ENCODE data around the gene TRIM66. TPM values are rescaled to one million over a fixed set of nuclear protein-coding genes. Genes with fewer than 3 reads are reported as not detected.

Gene TRIM66
- total RNA-seq, 2 donors from 2014 or later, result 11.2 to 37.2 TPM

- DNase-seq (peak in 1 of 4 donors; percentile 25), ATAC-seq (peak; percentile 3)
- WGBS, 2 donors, result 57 to 67% methylated on average over 5 of the region's 5 CpGs
- no peaks in the 10 kb centered on the region for H3K9me3 ChIP-seq
- H3K4me3 ChIP-seq, result no peak overlapping the region
- H3K27ac ChIP-seq, result peak overlapping the region; percentile 69 to 87 (median 75)
- peaks cover 5 to 13% of the 10 kb centered on the region in 2 donors for H3K36me3 ChIP-seq (replicated peaks in 1 of 2; ENCODE audit: insufficient read depth in 1 of 2, low read depth in 2 of 2)
- no peaks in the 10 kb centered on the region for H3K27me3 ChIP-seq
- intact Hi-C loops (cut with DNase I), result no loop called here
- TF ChIP-seq CTCF (IDR thresholded peaks at IDR 0.05) (no peak), POLR2A (IDR thresholded peaks at IDR 0.05) (no peak)
- peaks cover 25% of the 10 kb centered on the region for H3K4me1 ChIP-seq
These were observed 15.9 kb upstream of the TRIM66 start for GRCh38 chr11:8698379-8698851.

GRCh38 chr11:8697054-8697453, 14.6 kb upstream of the TRIM66 start:
- WGBS, 2 donors, result 89 to 100% methylated on average over 3 of the region's 3 CpGs
- ATAC-seq (no peak), DNase-seq (no peak)
- Histone ChIP-seq H3K9me3 (no peaks in the 10 kb centered on the region), H3K4me3 (no peak overlapping the region), H3K4me1 (peaks cover 25% of the 10 kb centered on the region), H3K36me3 (replicated peaks in 1 of 2; ENCODE audit: insufficient read depth in 1 of 2, low read depth in 2 of 2) (peaks cover 9 to 26% of the 10 kb centered on the region in 2 donors), H3K27ac (no peak overlapping the region), H3K27me3 (no peaks in the 10 kb centered on the region)
- intact Hi-C loops (cut with DNase I), result no loop called here
- TF ChIP-seq CTCF (IDR thresholded peaks at IDR 0.05) (no peak), POLR2A (IDR thresholded peaks at IDR 0.05) (no peak)

- WGBS, 2 donors, result 74 to 84% methylated on average over 4 to 5 of the region's 5 CpGs
- Histone ChIP-seq H3K27me3 (no peaks in the 10 kb centered on the region), H3K9me3 (no peaks in the 10 kb centered on the region), H3K4me3 (no peak overlapping the region), H3K4me1 (peaks cover 17% of the 10 kb centered on the region), H3K36me3 (replicated peaks in 1 of 2; ENCODE audit: insufficient read depth in 1 of 2, low read depth in 2 of 2) (peaks cover 9 to 26% of the 10 kb centered on the region in 2 donors), H3K27ac (no peak overlapping the region)
- DNase-seq, result no peak
- no peak for TF ChIP-seq POLR2A (IDR thresholded peaks at IDR 0.05)
- no peak for TF ChIP-seq CTCF (IDR thresholded peaks at IDR 0.05)
- intact Hi-C loops (cut with DNase I), result no loop called here
- ATAC-seq, result no peak
These were observed 11.7 kb upstream of the TRIM66 start for GRCh38 chr11:8694137-8694536.

GRCh38 chr11:8693555-8693954, 11.1 kb upstream of the TRIM66 start:
- Histone ChIP-seq H3K27ac (no peak overlapping the region), H3K9me3 (no peaks in the 10 kb centered on the region), H3K27me3 (no peaks in the 10 kb centered on the region), H3K36me3 (replicated peaks in 1 of 2; ENCODE audit: insufficient read depth in 1 of 2, low read depth in 2 of 2) (peaks cover 9 to 26% of the 10 kb centered on the region in 2 donors), H3K4me3 (no peak overlapping the region), H3K4me1 (peaks cover 12% of the 10 kb centered on the region)
- 86 to 88% methylated on average over 7 of the region's 7 CpGs for WGBS, 2 donors
- ATAC-seq, result no peak
- no peak for DNase-seq
- TF ChIP-seq CTCF (IDR thresholded peaks at IDR 0.05) (no peak), POLR2A (IDR thresholded peaks at IDR 0.05) (no peak)
- intact Hi-C loops (cut with DNase I), result no loop called here

GRCh38 chr11:8693010-8693551, 10.6 kb upstream of the TRIM66 start:
- Histone ChIP-seq H3K4me3 (no peak overlapping the region), H3K27me3 (no peaks in the 10 kb centered on the region), H3K27ac (no peak overlapping the region), H3K4me1 (peaks cover 11% of the 10 kb centered on the region), H3K36me3 (replicated peaks in 1 of 2; ENCODE audit: insufficient read depth in 1 of 2, low read depth in 2 of 2) (peaks cover 9 to 26% of the 10 kb centered on the region in 2 donors), H3K9me3 (no peaks in the 10 kb centered on the region)
- intact Hi-C loops (cut with DNase I), result no loop called here
- TF ChIP-seq POLR2A (IDR thresholded peaks at IDR 0.05) (no peak), CTCF (IDR thresholded peaks at IDR 0.05) (no peak)
- 90 to 97% methylated on average over 6 of the region's 6 CpGs for WGBS, 2 donors
- ATAC-seq (no peak), DNase-seq (no peak)

All from body of pancreas (tissue), 4 donors.